HUES6 (cell line): ENCODE data around the gene HSP90B1.

Experiments used
- H3K27ac ChIP-seq: 2 replicates; pipeline ENCODE4 v1.7.0; 2013; ENCODE audit warnings: low read depth, mild to moderate bottlenecking, low read length, inconsistent platforms
- H3K27me3 ChIP-seq: 2 replicates; pipeline ENCODE4 v1.6.1; 2013; ENCODE audit warnings: low read length; ENCODE audit not compliant: control insufficient read depth, insufficient read depth
- H3K36me3 ChIP-seq: 2 replicates; pipeline ENCODE4 v1.6.1; 2013; ENCODE audit warnings: low read length; ENCODE audit not compliant: control insufficient read depth, insufficient read depth
- H3K4me1 ChIP-seq: 2 replicates; pipeline ENCODE4 v1.6.1; 2013; ENCODE audit warnings: low read length; ENCODE audit not compliant: control insufficient read depth, insufficient read depth
- H3K4me3 ChIP-seq: 2 replicates; pipeline ENCODE4 v1.5.1; 2013; ENCODE audit warnings: low read depth, low read length
- H3K9ac ChIP-seq: one replicate; pipeline ENCODE4 v1.6.1; 2013; ENCODE audit warnings: mild to moderate bottlenecking, low read length
- H3K9me3 ChIP-seq: 2 replicates; pipeline ENCODE4 v1.6.1; 2013; ENCODE audit warnings: low read depth, low read length; ENCODE audit not compliant: control insufficient read depth, insufficient read depth

Gene HSP90B1

DNA sequence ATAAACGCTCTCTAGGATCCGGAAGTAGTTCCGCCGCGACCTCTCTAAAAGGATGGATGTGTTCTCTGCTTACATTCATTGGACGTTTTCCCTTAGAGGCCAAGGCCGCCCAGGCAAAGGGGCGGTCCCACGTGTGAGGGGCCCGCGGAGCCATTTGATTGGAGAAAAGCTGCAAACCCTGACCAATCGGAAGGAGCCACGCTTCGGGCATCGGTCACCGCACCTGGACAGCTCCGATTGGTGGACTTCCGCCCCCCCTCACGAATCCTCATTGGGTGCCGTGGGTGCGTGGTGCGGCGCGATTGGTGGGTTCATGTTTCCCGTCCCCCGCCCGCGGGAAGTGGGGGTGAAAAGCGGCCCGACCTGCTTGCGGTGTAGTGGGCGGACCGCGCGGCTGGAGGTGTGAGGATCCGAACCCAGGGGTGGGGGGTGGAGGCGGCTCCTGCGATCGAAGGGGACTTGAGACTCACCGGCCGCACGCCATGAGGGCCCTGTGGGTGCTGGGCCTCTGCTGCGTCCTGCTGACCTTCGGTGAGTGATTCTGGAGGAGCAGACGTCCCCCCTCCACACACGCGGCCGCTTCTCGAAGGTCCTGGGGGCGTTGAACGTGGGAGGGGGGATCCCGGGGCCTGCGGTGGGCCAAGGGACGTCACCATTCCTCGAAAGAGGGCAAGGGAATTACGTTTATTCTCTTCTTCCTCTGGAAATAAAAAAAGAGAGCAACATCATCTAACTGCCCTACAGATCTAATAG is at the start of gene HSP90B1:
Gene HSP90B1, plus strand, starts transcription at position 377 of the 753 bp plus-strand sequence. Its CDS starts 106 bp downstream, at position 483.
- Histone ChIP-seq H3K36me3 (peaks cover 40% of the 10 kb centered on the region), H3K27ac (peak within 1 kb of the TSS; percentile 93), H3K9ac (peak within 1 kb of the TSS; percentile 88), H3K4me1 (peaks cover 23% of the 10 kb centered on the region), H3K4me3 (peak within 1 kb of the TSS; percentile 89), H3K9me3 (no peaks in the 10 kb centered on the region), H3K27me3 (no peaks in the 10 kb centered on the region)

DNA sequence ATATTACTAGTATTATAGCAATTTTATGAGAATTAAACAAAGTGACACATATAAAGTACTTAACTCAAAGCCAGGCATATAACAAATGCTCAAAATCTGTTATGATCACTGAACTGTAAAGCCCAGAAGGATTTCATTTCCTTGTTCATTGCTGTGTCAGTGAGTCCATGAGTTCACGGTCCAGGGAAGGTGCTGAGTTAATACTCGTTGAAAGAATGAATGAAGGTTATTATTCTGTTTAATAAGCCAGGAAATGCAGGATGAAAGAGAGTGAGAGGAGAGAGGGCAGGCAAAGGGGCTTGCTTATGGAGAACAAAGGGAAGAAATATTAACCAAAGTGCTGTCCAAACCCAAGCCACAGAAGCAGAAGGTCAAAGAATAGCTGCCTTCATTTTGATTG is 48.9 kb upstream of the HSP90B1 start:
- Histone ChIP-seq H3K4me3 (no peak overlapping the region), H3K9ac (no peak overlapping the region), H3K9me3 (no peaks in the 10 kb centered on the region), H3K27me3 (no peaks in the 10 kb centered on the region), H3K27ac (no peak overlapping the region), H3K36me3 (no peaks in the 10 kb centered on the region), H3K4me1 (peaks cover 6% of the 10 kb centered on the region; the same call in 1 of the 2 replicates)

- Histone ChIP-seq H3K9ac (no peak overlapping the region), H3K27ac (no peak overlapping the region), H3K36me3 (no peaks in the 10 kb centered on the region), H3K27me3 (no peaks in the 10 kb centered on the region), H3K9me3 (no peaks in the 10 kb centered on the region), H3K4me1 (peaks cover 6% of the 10 kb centered on the region; the same call in 1 of the 2 replicates), H3K4me3 (no peak overlapping the region)
Observed at GRCh38 chr12:103882861-103883596, 47.2 kb upstream of the HSP90B1 start.

- H3K4me3 ChIP-seq = no peak overlapping the region
- no peaks in the 10 kb centered on the region for H3K9me3 ChIP-seq
- H3K4me1 ChIP-seq = peaks cover 6% of the 10 kb centered on the region; the same call in 1 of the 2 replicates
- H3K27me3 ChIP-seq = no peaks in the 10 kb centered on the region
- no peak overlapping the region for H3K9ac ChIP-seq
- H3K27ac ChIP-seq = no peak overlapping the region
- no peaks in the 10 kb centered on the region for H3K36me3 ChIP-seq
Observed at GRCh38 chr12:103883908-103884307, 46.3 kb upstream of the HSP90B1 start.

DNA sequence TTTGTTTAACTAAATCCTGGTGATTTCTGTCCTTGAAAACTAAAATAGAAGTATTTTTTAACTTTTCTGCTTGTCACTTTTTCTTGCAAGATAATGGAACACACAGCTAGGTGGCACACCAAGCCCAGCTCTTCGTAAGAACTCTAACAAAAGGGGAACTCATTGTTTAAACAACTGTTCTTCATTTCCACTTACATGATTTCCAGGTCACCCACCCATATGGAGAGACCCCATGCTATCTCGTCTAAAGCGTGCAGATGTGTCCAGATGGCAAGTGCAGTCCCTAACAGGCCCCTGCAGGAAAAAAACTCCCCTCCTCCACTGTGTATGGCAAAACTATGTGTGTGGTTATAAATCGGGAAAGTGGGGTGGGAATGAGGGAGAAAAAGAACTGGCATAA is 45.9 kb upstream of the HSP90B1 start:
- Histone ChIP-seq H3K4me1 (peaks cover 6% of the 10 kb centered on the region; the same call in 1 of the 2 replicates), H3K9ac (no peak overlapping the region), H3K36me3 (no peaks in the 10 kb centered on the region), H3K27me3 (no peaks in the 10 kb centered on the region), H3K4me3 (no peak overlapping the region), H3K9me3 (no peaks in the 10 kb centered on the region), H3K27ac (no peak overlapping the region)

DNA sequence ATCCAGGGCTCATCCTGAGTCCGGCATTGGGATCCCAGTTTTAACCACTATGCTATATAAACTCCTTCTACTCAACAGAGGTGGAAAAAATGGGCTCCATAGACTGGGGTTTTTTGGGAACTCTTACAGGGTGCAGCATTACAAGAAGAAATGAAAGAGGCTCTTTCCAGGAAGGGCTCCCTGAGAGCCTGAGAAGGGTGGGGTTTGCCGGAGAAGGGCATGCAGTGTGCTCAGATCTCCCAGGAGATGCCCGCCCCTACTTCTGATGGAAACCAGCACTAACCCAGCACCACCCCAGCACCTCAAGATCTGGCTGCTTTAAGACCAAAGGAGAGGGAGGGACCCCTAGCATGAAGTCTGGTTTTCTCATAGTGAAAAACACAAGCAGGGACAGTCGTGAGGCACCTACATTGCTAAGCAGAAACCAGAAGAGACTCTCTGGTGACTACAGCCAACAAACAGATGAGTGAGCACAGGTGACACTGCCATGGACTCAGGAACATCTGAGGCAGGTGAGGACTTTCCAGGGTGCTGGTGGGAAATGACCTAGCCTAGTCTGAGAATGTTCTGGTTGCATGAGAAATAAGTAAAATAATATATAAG is 43.9 kb upstream of the HSP90B1 start:
- Histone ChIP-seq H3K4me3 (no peak overlapping the region), H3K27ac (no peak overlapping the region), H3K9me3 (no peaks in the 10 kb centered on the region), H3K36me3 (no peaks in the 10 kb centered on the region), H3K27me3 (no peaks in the 10 kb centered on the region), H3K9ac (no peak overlapping the region), H3K4me1 (no peaks in the 10 kb centered on the region)

- no peak overlapping the region for H3K9ac ChIP-seq
- no peak overlapping the region for H3K27ac ChIP-seq
- H3K27me3 ChIP-seq = no peaks in the 10 kb centered on the region
- H3K4me1 ChIP-seq = no peaks in the 10 kb centered on the region
- H3K9me3 ChIP-seq = no peaks in the 10 kb centered on the region
- no peak overlapping the region for H3K4me3 ChIP-seq
- no peaks in the 10 kb centered on the region for H3K36me3 ChIP-seq
Observed at GRCh38 chr12:103887738-103888137, 42.5 kb upstream of the HSP90B1 start.

GRCh38 chr12:103897316-103897715 is 32.9 kb upstream of the HSP90B1 start:
- Histone ChIP-seq H3K4me3 (no peak overlapping the region), H3K4me1 (no peaks in the 10 kb centered on the region), H3K36me3 (no peaks in the 10 kb centered on the region), H3K9me3 (no peaks in the 10 kb centered on the region), H3K27me3 (no peaks in the 10 kb centered on the region), H3K9ac (no peak overlapping the region), H3K27ac (no peak overlapping the region)

- Histone ChIP-seq H3K27ac (no peak overlapping the region), H3K36me3 (no peaks in the 10 kb centered on the region), H3K27me3 (no peaks in the 10 kb centered on the region), H3K4me3 (no peak overlapping the region), H3K9ac (no peak overlapping the region), H3K4me1 (no peaks in the 10 kb centered on the region), H3K9me3 (no peaks in the 10 kb centered on the region)
Observed at GRCh38 chr12:103901518-103902173, 28.6 kb upstream of the HSP90B1 start.

- Histone ChIP-seq H3K9ac (no peak overlapping the region), H3K4me1 (peaks cover 5% of the 10 kb centered on the region; the same call in 1 of the 2 replicates), H3K27me3 (no peaks in the 10 kb centered on the region), H3K9me3 (no peaks in the 10 kb centered on the region), H3K36me3 (no peaks in the 10 kb centered on the region), H3K27ac (no peak overlapping the region), H3K4me3 (no peak overlapping the region)
Observed at GRCh38 chr12:103903993-103904392, 26.2 kb upstream of the HSP90B1 start.
